PFSK-1 (cell line): ENCODE results near the gene NFKBIE.

ENCODE experiments used
- FOXP2 ChIP-seq: optimal IDR thresholded peaks from 2 replicates; pipeline ENCODE3; 2011; ENCODE audit warnings: borderline replicate concordance, control low read depth, inconsistent platforms; ENCODE audit not compliant: insufficient read depth; ENCODE audit errors: extremely low read length, extremely low read depth
- POLR2AphosphoS5 ChIP-seq: IDR thresholded peaks from 2 replicates; pipeline ENCODE4 v1.6.1; 2012; ENCODE audit warnings: low read depth, mild to moderate bottlenecking, control low read depth, low read length, moderate library complexity
- SIN3A ChIP-seq: IDR thresholded peaks from 2 replicates; pipeline ENCODE4 v1.6.1; 2012; ENCODE audit warnings: mild to moderate bottlenecking, low read length, moderate library complexity, borderline replicate concordance; ENCODE audit not compliant: insufficient read depth
- TAF1 ChIP-seq: IDR thresholded peaks from 2 replicates; pipeline ENCODE4 v1.6.1; 2012; ENCODE audit warnings: low read length, control low read depth, borderline replicate concordance; ENCODE audit not compliant: insufficient read depth
- TF ChIP-seq, protein P1 (sequence below), 2 experiments: IDR thresholded peaks; 2 replicates each; pipeline versions ENCODE4 v1.6.1 to v1.8.0; 2011 to 2012; ENCODE audit warnings: low read depth in 2 of 2, low read length in 2 of 2, control low read depth in 1 of 2, inconsistent platforms in 1 of 2, mild to moderate bottlenecking in 1 of 2, moderate library complexity in 1 of 2; ENCODE audit not compliant: insufficient read depth in 1 of 2

DNA sequence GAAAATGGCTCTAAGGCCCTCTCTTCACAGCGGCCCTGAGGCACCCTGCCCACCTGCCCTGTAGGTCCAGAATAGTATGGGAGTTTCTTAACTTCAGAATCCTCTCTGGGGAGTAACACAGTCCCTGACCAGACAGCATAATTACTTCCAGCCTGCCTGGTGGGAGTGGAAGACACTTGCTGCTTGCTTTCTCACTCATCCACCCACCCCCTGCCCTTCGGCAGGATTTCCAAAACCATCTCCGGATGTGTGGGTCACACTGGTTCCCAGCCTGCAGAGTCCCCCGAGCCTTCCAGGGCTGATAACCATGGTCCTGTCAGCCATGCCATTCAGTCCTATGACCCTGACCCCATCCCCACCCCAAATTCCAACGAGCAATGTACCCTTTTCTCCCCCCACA is 36.5 kb downstream of the NFKBIE start:
- TF ChIP-seq, protein P1, sequence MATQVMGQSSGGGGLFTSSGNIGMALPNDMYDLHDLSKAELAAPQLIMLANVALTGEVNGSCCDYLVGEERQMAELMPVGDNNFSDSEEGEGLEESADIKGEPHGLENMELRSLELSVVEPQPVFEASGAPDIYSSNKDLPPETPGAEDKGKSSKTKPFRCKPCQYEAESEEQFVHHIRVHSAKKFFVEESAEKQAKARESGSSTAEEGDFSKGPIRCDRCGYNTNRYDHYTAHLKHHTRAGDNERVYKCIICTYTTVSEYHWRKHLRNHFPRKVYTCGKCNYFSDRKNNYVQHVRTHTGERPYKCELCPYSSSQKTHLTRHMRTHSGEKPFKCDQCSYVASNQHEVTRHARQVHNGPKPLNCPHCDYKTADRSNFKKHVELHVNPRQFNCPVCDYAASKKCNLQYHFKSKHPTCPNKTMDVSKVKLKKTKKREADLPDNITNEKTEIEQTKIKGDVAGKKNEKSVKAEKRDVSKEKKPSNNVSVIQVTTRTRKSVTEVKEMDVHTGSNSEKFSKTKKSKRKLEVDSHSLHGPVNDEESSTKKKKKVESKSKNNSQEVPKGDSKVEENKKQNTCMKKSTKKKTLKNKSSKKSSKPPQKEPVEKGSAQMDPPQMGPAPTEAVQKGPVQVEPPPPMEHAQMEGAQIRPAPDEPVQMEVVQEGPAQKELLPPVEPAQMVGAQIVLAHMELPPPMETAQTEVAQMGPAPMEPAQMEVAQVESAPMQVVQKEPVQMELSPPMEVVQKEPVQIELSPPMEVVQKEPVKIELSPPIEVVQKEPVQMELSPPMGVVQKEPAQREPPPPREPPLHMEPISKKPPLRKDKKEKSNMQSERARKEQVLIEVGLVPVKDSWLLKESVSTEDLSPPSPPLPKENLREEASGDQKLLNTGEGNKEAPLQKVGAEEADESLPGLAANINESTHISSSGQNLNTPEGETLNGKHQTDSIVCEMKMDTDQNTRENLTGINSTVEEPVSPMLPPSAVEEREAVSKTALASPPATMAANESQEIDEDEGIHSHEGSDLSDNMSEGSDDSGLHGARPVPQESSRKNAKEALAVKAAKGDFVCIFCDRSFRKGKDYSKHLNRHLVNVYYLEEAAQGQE (IDR thresholded peaks at IDR 0.05; ENCODE audit: insufficient read depth in 1 of 2, low read depth in 2 of 2, low read length in 2 of 2), result no peak
- TF ChIP-seq POLR2AphosphoS5 (no peak), TAF1 (no peak), SIN3A (no peak), FOXP2 (no peak)
